IMR-90 (cell line): ENCODE results near the gene NPDC1. TPM values are rescaled to one million over a fixed set of nuclear protein-coding genes. Genes with fewer than 3 reads are reported as not detected.

Source experiments
- ATAC-seq: fragments of 200-7000 bp; cut with Tn5 transposase; 2 replicates; pipeline ENCODE4 v1.9.1; 2020; ENCODE audit warnings: low read depth, mild to moderate bottlenecking, moderate library complexity
- BruUV-seq: library from RNA; stranded (reverse); fragments of 400-500 nt; replicated peaks from 2 replicates; lab custom pipeline; 2021; lab: Mats Ljungman, UMichigan
- CTCF ChIA-PET: fragments of 300-600 bp; formaldehyde crosslinking; extraction: SDS; loops from one replicate; lab custom pipeline; 2021; ENCODE audit warnings: antibody characterized with exemption; lab: Yijun Ruan, JAX
- POLR2A ChIA-PET: fragments of 300-600 bp; sonication (Branson Sonifier 250); formaldehyde crosslinking; loops from one replicate; lab custom pipeline; 2022; ENCODE audit warnings: antibody characterized with exemption; ENCODE audit not compliant: unreplicated experiment; lab: Charles Lee
- DNase-seq: peaks from one replicate; pipeline ENCODE4 v3.0.0; 2013
- H2AFZ ChIP-seq: replicated peaks from 2 replicates; pipeline ENCODE3; 2013; ENCODE audit warnings: low read length, mild to moderate bottlenecking; ENCODE audit not compliant: poor library complexity
- H2AK5ac ChIP-seq: 2 replicates; pipeline ENCODE4 v1.6.1; 2013; ENCODE audit warnings: low read depth, low read length, inconsistent platforms
- H2AK9ac ChIP-seq: replicated peaks from 2 replicates; pipeline ENCODE3; 2013; ENCODE audit warnings: mild to moderate bottlenecking, low read depth, low read length, moderate library complexity; ENCODE audit not compliant: poor library complexity
- H2BK120ac ChIP-seq: 2 replicates; pipeline ENCODE4 v1.6.1; 2013; ENCODE audit warnings: low read depth, low read length, inconsistent platforms
- H2BK15ac ChIP-seq: 3 replicates; pipeline ENCODE4 v1.6.1; 2013; ENCODE audit warnings: low read depth, low read length, inconsistent platforms
- H2BK20ac ChIP-seq: 2 replicates; pipeline ENCODE4 v1.6.1; 2013; ENCODE audit warnings: low read depth, mild to moderate bottlenecking, inconsistent platforms, low read length, moderate library complexity
- H2BK5ac ChIP-seq: 2 replicates; pipeline ENCODE4 v1.6.1; 2013; ENCODE audit warnings: mild to moderate bottlenecking, low read depth, low read length, inconsistent platforms; ENCODE audit not compliant: poor library complexity, severe bottlenecking
- H3K14ac ChIP-seq: replicated peaks from 2 replicates; pipeline ENCODE4 v1.6.1; 2013; ENCODE audit warnings: low read depth, low read length, inconsistent platforms
- H3K18ac ChIP-seq: 2 replicates; pipeline ENCODE4 v1.6.1; 2013; ENCODE audit warnings: low read depth, low read length, control low read depth
- H3K23ac ChIP-seq: 2 replicates; pipeline ENCODE4 v1.6.1; 2013; ENCODE audit warnings: low read depth, low read length, inconsistent platforms
- H3K27ac ChIP-seq: 2 replicates; pipeline ENCODE4 v1.5.1; 2013; ENCODE audit warnings: mild to moderate bottlenecking, control low read depth, low read length; ENCODE audit not compliant: insufficient read depth
- H3K27me3 ChIP-seq: 2 replicates; pipeline ENCODE4 v1.6.1; 2013; ENCODE audit warnings: low read length; ENCODE audit not compliant: control insufficient read depth, insufficient read depth
- H3K36me3 ChIP-seq: 2 replicates; pipeline ENCODE4 v1.6.1; 2013; ENCODE audit warnings: low read length, mixed read lengths; ENCODE audit not compliant: control insufficient read depth, insufficient read depth
- H3K4ac ChIP-seq: 2 replicates; pipeline ENCODE4 v1.6.1; 2013; ENCODE audit warnings: low read depth, low read length, inconsistent platforms
- H3K4me1 ChIP-seq: 2 replicates; pipeline ENCODE4 v1.6.1; 2013; ENCODE audit warnings: low read length, mixed read lengths; ENCODE audit not compliant: control insufficient read depth, insufficient read depth
- H3K4me2 ChIP-seq: 2 replicates; pipeline ENCODE4 v1.6.1; 2013; ENCODE audit warnings: low read depth, mild to moderate bottlenecking, control low read depth, low read length, moderate library complexity
- H3K4me3 ChIP-seq: 2 replicates; pipeline ENCODE4 v1.5.1; 2013; ENCODE audit warnings: low read depth, mild to moderate bottlenecking, control low read depth, low read length, moderate library complexity; ENCODE audit not compliant: insufficient read depth
- H3K56ac ChIP-seq: 2 replicates; pipeline ENCODE4 v1.6.1; 2013; ENCODE audit warnings: low read length, inconsistent platforms; ENCODE audit not compliant: insufficient read depth; ENCODE audit errors: extremely low read depth
- H3K79me1 ChIP-seq, 2 experiments: 2 replicates each; pipeline ENCODE4 v1.6.1; 2013; ENCODE audit warnings: low read length in 2 of 2, inconsistent platforms in 1 of 2, low read depth in 1 of 2
- H3K9ac ChIP-seq: 2 replicates; pipeline ENCODE4 v1.6.1; 2013; ENCODE audit warnings: low read depth, low read length, control low read depth
- H3K9me1 ChIP-seq: 2 replicates; pipeline ENCODE4 v1.6.1; 2013; ENCODE audit warnings: low read length, inconsistent platforms; ENCODE audit not compliant: insufficient read depth
- H3K9me3 ChIP-seq: 2 replicates; pipeline ENCODE4 v1.6.1; 2013; ENCODE audit warnings: low read length; ENCODE audit not compliant: control insufficient read depth, insufficient read depth
- H4K20me1 ChIP-seq: 2 replicates; pipeline ENCODE4 v1.6.1; 2013; ENCODE audit warnings: low read length, inconsistent platforms; ENCODE audit not compliant: insufficient read depth
- H4K5ac ChIP-seq: 2 replicates; pipeline ENCODE4 v1.6.1; 2013; ENCODE audit warnings: mild to moderate bottlenecking, low read depth, low read length, control low read depth
- H4K8ac ChIP-seq, 2 experiments: 2 replicates each; pipeline ENCODE4 v1.6.1; 2013; ENCODE audit warnings: low read depth in 2 of 2, low read length in 2 of 2, control low read depth in 1 of 2, inconsistent platforms in 1 of 2
- H4K91ac ChIP-seq: 2 replicates; pipeline ENCODE4 v1.6.1; 2013; ENCODE audit warnings: low read depth, low read length, inconsistent platforms; ENCODE audit not compliant: insufficient read depth
- BHLHE40 ChIP-seq: fragments of 150-350 bp; IDR thresholded peaks from 2 replicates; pipeline ENCODE4 v1.6.1; 2016; ENCODE audit warnings: mild to moderate bottlenecking, low read depth, low read length
- CEBPB ChIP-seq: IDR thresholded peaks from 2 replicates; pipeline ENCODE4 v1.6.1; 2012; ENCODE audit warnings: low read depth, low read length, improper control_type of control experiment
- CTCF ChIP-seq: conservative IDR thresholded peaks from 2 replicates; pipeline ENCODE4 v1.5.1; 2012; ENCODE audit warnings: mild to moderate bottlenecking, low read depth, low read length, improper control_type of control experiment
- ELK1 ChIP-seq: fragments of 150-350 bp; IDR thresholded peaks from 2 replicates; pipeline ENCODE4 v1.6.1; 2016; ENCODE audit warnings: low read depth, mild to moderate bottlenecking, low read length, moderate library complexity, borderline replicate concordance
- FOS ChIP-seq: fragments of 150-350 bp; IDR thresholded peaks from 2 replicates; pipeline ENCODE4 v1.6.1; 2016; ENCODE audit warnings: low read depth, low read length
- MXI1 ChIP-seq: IDR thresholded peaks from 2 replicates; pipeline ENCODE4 v1.6.1; 2012; ENCODE audit warnings: low read depth, mild to moderate bottlenecking, low read length, moderate library complexity, borderline replicate concordance
- NFE2L2 ChIP-seq: fragments of 150-350 bp; IDR thresholded peaks from 2 replicates; pipeline ENCODE4 v1.6.1; 2016; ENCODE audit warnings: low read depth, mild to moderate bottlenecking, low read length
- POLR2A ChIP-seq: IDR thresholded peaks from 2 replicates; pipeline ENCODE4 v1.6.1; 2012; ENCODE audit warnings: mild to moderate bottlenecking, low read depth, low read length
- RAD21 ChIP-seq: IDR thresholded peaks from 2 replicates; pipeline ENCODE4 v1.6.1; 2012; ENCODE audit warnings: low read length, improper control_type of control experiment
- RFX5 ChIP-seq: IDR thresholded peaks from 2 replicates; pipeline ENCODE4 v1.8.0; 2012; ENCODE audit warnings: low read depth, mild to moderate bottlenecking, low read length, moderate library complexity
- SMC3 ChIP-seq: fragments of 150-350 bp; IDR thresholded peaks from 2 replicates; pipeline ENCODE4 v1.6.1; 2016; ENCODE audit warnings: low read depth, mild to moderate bottlenecking, antibody characterized with exemption, low read length, moderate library complexity
- USF2 ChIP-seq: fragments of 150-350 bp; IDR thresholded peaks from 2 replicates; pipeline ENCODE4 v1.6.1; 2017; ENCODE audit warnings: mild to moderate bottlenecking, antibody characterized with exemption, low read length, low read depth
- WGBS, 2 experiments: methylation state at CpG; one replicate each; pipeline versions ENCODE4 v1.1.5 to v1.1.7; 2013; ENCODE audit warnings: missing lambda C conversion rate in 2 of 2; ENCODE audit not compliant: insufficient read length in 1 of 2; ENCODE audit errors: extremely low coverage in 2 of 2; 5-methylcytosine and 5-hydroxymethylcytosine counted together
- dilution Hi-C: fragments of 300-500 bp; cut with HindIII; formaldehyde crosslinking; loops from one replicate; pipeline ENCODE4 v1.14.3; 2018; ENCODE audit warnings: low sequenced_read_pairs; ENCODE audit not compliant: unreplicated experiment
- in situ Hi-C: fragments of 300-500 bp; cut with MboI; formaldehyde crosslinking; loops from 3 replicates; pipeline ENCODE4 v1.14.3; 2019; ENCODE audit warnings: low sequenced_read_pairs, inconsistent platforms, mixed read lengths
- intact Hi-C: fragments of 100-400 bp; cut with micrococcal nuclease; formaldehyde crosslinking; loops from 2 replicates; pipeline ENCODE4 v1.10.0; 2022
- polyA plus RNA-seq, 3 experiments: library from polyadenylated mRNA; depleted of rRNA; stranded (reverse); fragments of >200 nt; gene quantifications; 2 replicates each; pipeline ENCODE4 v1.2.3, GENCODE V29; 2012; ENCODE audit warnings: low replicate concordance in 1 of 3
- total RNA-seq: library from RNA; depleted of rRNA; stranded (reverse); fragments of >200 nt; gene quantifications from 2 replicates; pipeline ENCODE4 v1.2.3, GENCODE V29; 2012

NPDC1 gene
- total and polyA plus RNA-seq, 2 of the 4 experiments (the other 2 are of a cell fraction), result 2.7 to 58.1 TPM

- Histone ChIP-seq H3K18ac (no peak overlapping the region), H2BK20ac (no peak overlapping the region), H4K91ac (no peak overlapping the region), H3K27ac (no peak overlapping the region), H4K8ac (no peak overlapping the region), H3K14ac (no peak overlapping the region), H2BK15ac (no peak overlapping the region), H2AFZ (no peak overlapping the region), H3K36me3 (peaks cover 6% of the 10 kb centered on the region; the same call in 1 of the 2 replicates), H3K27me3 (no peaks in the 10 kb centered on the region; the same call in 1 of the 2 replicates), H3K9ac (no peak overlapping the region), H4K20me1 (peaks cover 5% of the 10 kb centered on the region), H2AK9ac (peak overlapping the region; percentile 72), H3K4me2 (no peak overlapping the region), H3K9me3 (no peaks in the 10 kb centered on the region), H4K5ac (no peak overlapping the region), H3K9me1 (no peaks in the 10 kb centered on the region), H3K4ac (no peak overlapping the region), H3K79me1 (peaks cover 9 to 19% of the 10 kb centered on the region in 2 experiments), H3K4me1 (peaks cover 3% of the 10 kb centered on the region; the same call in 1 of the 2 replicates), H3K23ac (no peak overlapping the region), H2BK5ac (no peak overlapping the region), H3K4me3 (no peak overlapping the region), H3K56ac (no peak overlapping the region), H2BK120ac (no peak overlapping the region), H2AK5ac (no peak overlapping the region)
- in situ Hi-C loops (no loop called here), dilution Hi-C loops (no loop called here), intact Hi-C loops (no loop called here)
- ChIA-PET POLR2A (no interaction called here), CTCF (no interaction called here)
- WGBS, 2 experiments, result 80% methylated on average over 4 of the region's 8 CpGs; no CpG with 5 or more reads in 1 of the 2 experiments
- DNase-seq, result no peak
- no TSS peak for BruUV-seq
- ATAC-seq, result no peak
- TF ChIP-seq ELK1, result no peak
- TF ChIP-seq RFX5, result no peak
- no peak for TF ChIP-seq BHLHE40
- TF ChIP-seq FOS, result no peak
- no peak for TF ChIP-seq CTCF
- TF ChIP-seq USF2, result no peak
- no peak for TF ChIP-seq MXI1
- TF ChIP-seq POLR2A, result no peak
- TF ChIP-seq SMC3, result no peak
- TF ChIP-seq RAD21, result no peak
- no peak for TF ChIP-seq NFE2L2
- no peak for TF ChIP-seq CEBPB
These were observed 28.0 kb upstream of the NPDC1 start for GRCh38 chr9:137073992-137074399.
